ENCODE results near the gene MPLKIP.

GRCh38 chr7:40115936-40116335, 18.5 kb downstream of the MPLKIP start:
- TF ChIP-seq EZH2 (IDR thresholded peaks at IDR 0.05; ENCODE audit: borderline replicate concordance, control insufficient read depth, low read depth, low read length) (no peak), CEBPB (IDR thresholded peaks at IDR 0.05; ENCODE audit: borderline replicate concordance in 1 of 2, low read depth in 2 of 2, low read length in 2 of 2) (no peak), POLR2A (IDR thresholded peaks at IDR 0.05; ENCODE audit: low read depth, low read length) (no peak), ATF2 (IDR thresholded peaks at IDR 0.05; ENCODE audit: low read length) (no peak), RAD21 (IDR thresholded peaks at IDR 0.05; ENCODE audit: insufficient read depth, low read depth, low read length) (no peak), CHD2 (IDR thresholded peaks at IDR 0.05; ENCODE audit: borderline replicate concordance, low read depth, low read length) (no peak), NFXL1 (IDR thresholded peaks at IDR 0.05; ENCODE audit: borderline replicate concordance) (no peak), BCL11A (IDR thresholded peaks at IDR 0.05; ENCODE audit: low read depth, low read length) (no peak), ATF3 (IDR thresholded peaks at IDR 0.05; ENCODE audit: borderline replicate concordance, extremely low read depth, low read depth, low read length) (no peak), MAX (IDR thresholded peaks at IDR 0.05; ENCODE audit: low read depth, low read length) (no peak), CBFB (IDR thresholded peaks at IDR 0.05; ENCODE audit: low read depth) (no peak)
- TF ChIP-seq, protein P1, sequence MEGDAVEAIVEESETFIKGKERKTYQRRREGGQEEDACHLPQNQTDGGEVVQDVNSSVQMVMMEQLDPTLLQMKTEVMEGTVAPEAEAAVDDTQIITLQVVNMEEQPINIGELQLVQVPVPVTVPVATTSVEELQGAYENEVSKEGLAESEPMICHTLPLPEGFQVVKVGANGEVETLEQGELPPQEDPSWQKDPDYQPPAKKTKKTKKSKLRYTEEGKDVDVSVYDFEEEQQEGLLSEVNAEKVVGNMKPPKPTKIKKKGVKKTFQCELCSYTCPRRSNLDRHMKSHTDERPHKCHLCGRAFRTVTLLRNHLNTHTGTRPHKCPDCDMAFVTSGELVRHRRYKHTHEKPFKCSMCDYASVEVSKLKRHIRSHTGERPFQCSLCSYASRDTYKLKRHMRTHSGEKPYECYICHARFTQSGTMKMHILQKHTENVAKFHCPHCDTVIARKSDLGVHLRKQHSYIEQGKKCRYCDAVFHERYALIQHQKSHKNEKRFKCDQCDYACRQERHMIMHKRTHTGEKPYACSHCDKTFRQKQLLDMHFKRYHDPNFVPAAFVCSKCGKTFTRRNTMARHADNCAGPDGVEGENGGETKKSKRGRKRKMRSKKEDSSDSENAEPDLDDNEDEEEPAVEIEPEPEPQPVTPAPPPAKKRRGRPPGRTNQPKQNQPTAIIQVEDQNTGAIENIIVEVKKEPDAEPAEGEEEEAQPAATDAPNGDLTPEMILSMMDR (IDR thresholded peaks at IDR 0.05 in 2 of 3, conservative IDR thresholded peaks at IDR 0.05 in 1 of 3; ENCODE audit: control insufficient read depth in 2 of 3, extremely low read depth in 1 of 3, insufficient read depth in 1 of 3, low read depth in 3 of 3, low read length in 3 of 3) = no peak

Data from GM12878 (cell line).